GM21515 (cell line): ENCODE data around the gene PPP1R9B.

Experiments used
- ATAC-seq: cut with Tn5 transposase; IDR thresholded peaks from one replicate; pipeline ENCODE4 v1.9.1; 2021; ENCODE audit not compliant: unreplicated experiment

Gene PPP1R9B

DNA sequence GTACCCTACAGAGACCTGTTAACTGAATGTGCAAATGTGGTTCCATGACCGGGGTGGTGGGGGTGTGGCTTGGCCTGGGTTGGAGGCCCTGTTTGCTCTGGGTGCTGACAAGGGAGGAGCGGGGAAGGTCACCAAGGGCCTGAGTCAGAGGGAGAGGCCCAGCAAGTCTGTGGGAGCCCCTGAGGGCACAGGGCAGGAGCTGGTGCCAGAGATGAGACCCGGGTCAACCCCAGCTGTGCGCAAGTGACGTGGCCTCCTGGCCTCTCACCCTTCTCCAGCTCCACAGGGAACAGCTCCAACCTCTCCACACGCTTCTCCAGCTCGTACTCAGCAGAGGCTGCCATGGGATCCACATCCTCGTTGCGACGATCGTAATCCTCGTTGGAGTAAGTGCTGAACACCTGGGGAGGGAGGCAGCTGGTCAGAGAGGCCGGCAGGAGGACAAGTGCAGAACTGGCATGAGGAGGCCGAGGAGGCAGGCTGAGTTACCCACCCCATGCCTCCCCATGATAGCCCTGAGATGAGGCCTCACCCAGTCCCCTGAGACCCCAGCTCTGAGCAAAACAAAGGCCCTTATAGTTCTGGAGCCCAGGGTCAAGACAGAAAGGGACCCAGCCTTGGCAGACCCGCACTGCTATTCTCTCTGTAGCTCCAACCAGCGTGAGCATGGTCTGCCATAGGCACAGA lies 5.5 kb downstream of the PPP1R9B start:
- no peak for ATAC-seq

DNA sequence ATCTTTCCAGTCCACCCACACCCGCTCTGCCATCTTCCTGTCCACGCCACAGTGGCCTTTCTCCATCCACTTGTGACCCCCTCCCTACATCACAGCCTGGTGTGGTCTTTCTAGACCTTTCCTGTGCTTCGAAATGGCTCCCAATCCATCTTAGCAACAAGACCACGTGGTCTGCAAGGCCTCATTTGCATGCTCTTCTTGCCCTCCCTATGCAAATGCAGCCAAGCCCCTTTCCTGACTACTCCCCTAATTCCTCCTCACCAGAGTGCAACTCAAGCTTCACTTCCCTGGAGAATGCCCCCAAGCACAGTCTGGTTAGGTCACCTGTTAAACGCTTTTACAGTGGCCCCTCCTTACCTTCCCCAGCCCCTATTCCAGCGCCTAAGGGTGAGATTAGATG lies 6.1 kb downstream of the PPP1R9B start:
- ATAC-seq, result no peak

DNA sequence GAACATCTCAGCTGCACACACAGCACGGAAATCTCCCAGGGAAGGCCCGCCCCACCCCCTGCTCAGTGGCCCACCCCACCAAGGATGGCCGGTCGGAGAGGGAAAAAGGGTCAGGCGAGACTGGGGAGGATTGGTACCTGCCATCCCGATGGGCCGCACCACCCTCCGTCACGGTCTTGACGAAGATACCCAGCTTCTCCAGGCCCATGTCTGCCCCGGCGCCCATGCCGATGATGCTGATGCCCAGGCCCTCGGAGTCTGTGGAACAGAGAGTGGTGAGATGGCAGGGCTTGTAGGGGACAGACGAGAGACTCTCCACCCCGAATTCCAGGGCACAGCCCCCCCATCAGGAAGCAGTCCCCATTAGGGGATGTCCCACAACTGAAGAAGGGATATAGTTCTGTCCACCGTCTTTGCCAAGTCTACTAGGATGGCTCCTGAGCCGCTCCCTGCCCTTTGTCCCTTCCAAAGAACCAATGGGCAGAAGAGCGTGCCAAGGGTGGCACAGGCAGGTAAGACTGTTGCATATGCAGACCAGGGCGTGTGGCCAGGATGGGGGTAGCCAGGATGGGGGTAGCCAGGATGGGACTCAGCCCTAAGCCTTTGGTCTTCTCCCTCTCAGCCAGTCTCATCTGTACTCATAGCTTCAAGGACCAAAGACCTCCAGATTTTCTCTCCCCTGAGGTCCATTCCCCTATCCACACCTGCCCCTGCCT lies 6.9 kb downstream of the PPP1R9B start:
- no peak for ATAC-seq

DNA sequence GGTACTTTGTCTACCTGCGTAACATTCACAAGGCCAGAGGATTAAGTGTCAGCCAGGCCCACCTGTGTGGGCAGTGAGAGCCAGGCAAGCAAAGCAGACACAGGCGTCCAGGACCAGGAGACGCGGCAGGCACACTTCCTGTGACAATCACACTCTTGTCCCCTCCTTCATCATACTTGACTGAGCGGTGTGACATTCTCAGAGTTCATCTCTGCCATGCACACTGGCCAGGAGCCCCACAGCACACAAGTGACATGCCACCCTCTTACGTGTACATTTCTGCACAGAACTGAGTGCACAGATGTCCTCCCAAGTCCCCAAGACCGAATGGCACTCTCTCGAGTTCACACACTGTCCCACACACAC lies 8.7 kb downstream of the PPP1R9B start:
- no peak for ATAC-seq

DNA sequence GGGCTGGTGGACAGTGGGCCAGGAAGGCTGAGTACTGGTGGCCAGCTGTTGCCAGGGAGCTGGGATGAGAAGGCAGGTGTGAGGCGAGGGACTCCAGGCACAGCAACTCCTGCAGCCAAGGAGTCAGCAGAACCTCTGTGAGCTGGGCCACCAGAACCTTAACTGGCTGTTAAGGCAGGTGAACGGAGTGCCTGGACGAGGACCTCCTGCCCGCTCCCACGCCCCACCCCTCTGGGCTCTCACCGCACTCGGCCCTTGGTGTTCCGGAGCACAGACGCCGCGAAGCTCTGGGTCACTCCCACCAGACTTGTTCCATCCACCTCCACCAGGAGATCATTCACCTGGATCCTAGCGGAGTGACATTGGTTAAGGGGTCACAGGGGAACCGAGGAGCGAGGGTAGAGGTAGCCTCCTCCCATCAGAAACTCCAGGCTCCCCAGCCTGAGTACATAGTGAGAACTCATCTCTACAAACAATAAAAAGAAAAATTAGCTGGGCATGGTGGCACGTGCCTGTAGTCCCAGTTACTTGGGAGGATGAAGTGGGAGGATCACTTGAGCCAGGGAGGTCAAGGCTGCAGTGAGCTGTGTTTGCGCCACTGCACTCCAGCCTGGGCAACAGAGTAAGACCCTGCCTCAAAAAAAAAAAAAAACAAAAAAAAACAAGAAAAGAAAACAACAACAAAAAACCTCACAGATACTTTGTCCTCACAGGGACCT lies 9.3 kb downstream of the PPP1R9B start:
- no peak for ATAC-seq

DNA sequence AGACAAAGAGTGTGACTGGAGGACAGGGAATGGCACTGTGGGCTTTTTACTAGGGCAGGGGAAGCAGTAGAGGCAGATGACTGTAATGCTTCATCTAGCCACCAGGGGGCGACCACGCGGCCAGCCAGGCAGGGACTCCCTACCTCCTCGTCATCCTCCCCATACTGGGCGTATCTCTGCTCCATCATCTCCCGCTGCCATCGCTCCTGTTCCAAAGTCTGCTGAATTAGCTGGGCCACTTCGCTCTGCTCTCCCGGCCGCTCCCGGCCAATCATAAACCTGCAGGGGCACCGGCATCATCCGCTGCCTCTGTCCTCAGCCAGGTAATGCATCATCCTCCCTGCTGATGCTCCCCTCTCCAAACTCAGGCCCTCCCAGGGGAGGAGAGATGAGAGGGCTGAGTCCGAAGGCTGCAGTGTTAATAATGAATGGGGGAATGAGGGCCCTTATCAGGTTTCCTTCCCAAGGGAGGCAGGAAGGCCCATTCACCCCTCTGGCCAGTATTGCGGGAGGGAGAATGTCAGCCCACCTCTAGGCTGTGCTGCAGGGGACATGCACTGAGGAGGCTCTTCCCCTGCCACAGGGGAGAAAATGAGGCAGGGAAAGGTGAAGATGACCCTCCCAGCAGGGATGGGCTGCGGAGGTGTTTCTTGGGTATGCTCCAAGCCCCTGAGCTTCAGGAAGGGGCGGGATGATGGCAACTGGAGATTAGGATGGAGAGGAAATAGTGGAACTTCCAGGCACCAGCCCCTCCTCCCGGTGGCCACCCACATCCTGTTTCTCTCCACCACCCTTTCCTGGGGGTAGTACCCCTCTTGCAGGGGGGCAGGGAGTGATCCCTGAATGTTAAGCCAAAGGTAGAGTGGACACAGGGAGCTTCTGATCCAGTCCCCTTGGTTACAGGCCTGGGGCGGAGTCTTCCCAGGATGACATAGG lies 10.3 kb downstream of the PPP1R9B start:
- no peak for ATAC-seq

DNA sequence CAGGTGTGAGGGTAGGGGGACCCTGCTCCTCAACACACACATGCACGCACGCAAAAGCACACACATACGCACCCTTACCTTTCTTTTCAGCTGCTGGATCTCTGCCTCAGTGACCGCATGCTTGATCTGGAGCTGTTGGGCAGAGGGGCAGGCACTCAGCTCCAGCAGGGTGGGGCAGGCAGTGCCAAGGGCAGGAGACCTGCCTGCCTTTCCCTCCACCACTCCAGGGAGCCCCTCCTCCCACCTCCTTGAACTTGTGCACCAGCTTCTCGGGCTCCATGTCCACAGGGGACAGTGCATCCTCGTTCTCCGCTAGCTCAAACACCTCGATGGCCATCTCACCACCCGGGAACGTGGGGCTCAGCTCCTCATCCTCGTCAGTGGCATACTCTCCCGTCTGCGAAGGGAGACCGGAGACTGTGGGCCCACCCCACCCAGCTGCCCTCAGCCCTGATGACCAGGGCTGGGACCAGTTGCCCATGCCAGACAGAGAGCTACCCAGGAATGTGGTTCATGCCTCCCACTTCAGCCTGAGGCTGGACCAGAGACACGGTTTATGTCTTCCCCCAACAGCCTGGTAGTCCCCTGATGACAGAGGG lies 11.2 kb downstream of the PPP1R9B start:
- no peak for ATAC-seq

DNA sequence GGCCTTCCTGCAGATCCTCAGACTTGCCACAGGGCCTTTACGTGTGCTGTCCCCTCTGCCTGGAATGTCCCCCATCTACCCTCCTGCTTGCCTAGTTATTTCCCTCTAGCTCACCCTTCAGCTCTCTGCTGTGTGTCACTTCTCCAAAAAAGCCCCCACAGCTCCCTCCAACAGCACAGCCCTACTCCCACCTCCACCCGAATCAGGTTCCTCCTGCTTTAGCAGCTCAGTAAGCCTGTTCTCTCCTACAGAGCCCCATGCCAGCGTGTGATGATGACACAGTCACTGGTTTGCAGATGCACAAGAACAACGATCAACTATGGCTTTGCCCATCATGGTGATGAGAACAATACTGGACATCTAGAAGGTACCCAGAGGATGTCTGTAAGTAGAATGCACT lies 13.4 kb downstream of the PPP1R9B start:
- no peak for ATAC-seq

DNA sequence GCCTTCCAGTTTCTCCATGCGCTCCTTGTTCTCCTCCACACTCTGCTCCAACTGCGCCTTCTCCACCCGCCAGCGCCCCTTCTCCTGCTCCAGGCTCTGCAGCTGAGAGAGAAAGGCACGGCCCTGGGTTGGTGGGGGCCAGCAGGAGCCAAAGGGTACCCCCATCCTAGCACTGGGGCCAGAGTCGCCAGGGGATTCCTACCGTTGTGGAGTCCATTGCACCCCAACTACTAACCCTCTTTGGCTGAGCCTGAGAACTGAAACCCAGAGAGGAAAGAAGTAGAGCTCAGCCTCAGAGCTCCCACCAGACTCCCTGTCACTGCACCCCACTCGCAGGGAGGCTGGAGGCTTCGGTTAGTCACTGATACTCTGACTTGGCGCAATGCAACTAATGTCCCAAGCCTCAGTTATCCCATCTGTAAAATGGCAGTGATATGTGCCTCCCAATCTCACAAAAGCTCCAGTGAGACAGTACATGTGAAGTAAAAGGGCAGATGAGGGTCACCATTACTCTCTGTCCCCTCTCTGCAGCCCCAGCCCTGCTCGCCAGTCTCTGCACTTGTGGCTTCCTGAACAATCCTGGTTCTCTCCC lies 14.3 kb downstream of the PPP1R9B start:
- no peak for ATAC-seq

DNA sequence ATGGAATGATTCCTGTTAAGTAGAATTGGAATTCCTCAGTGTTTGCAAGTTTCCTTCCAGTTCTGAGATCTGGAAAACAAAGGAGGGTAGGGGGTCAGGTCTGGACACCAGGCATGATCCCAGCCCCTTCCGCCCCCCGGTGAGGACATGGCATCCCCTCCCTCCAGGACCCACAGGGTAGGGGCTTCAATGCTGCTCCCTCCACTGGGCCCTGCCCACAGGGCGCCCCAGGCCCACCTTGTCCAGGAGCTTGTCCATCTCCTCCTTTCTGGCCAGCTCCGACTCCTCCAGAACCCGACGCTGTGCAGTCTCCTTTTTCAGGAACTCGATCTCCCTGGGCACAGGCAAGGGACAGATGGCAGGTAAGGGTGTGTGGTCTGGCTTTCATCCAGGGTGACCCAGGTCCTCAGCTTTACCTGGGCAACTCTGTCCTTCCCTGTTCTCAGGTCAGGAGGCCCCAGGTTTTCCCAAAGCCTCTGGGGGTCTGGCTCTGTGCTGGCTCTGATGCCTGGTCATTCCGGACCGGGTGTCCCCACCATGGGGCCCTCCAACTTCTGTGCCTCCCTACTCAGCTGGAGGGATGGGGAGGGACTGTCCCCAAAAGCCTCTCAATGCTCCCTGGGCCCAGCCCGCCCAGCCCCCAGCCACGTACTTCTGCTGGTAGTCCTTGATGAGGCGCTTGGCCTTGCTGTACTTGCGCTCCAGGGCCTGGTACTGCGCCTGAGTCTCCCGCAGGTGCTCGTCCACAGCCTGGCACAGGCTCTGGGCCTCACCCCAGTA lies 15.0 kb downstream of the PPP1R9B start:
- ATAC-seq, result no peak

DNA sequence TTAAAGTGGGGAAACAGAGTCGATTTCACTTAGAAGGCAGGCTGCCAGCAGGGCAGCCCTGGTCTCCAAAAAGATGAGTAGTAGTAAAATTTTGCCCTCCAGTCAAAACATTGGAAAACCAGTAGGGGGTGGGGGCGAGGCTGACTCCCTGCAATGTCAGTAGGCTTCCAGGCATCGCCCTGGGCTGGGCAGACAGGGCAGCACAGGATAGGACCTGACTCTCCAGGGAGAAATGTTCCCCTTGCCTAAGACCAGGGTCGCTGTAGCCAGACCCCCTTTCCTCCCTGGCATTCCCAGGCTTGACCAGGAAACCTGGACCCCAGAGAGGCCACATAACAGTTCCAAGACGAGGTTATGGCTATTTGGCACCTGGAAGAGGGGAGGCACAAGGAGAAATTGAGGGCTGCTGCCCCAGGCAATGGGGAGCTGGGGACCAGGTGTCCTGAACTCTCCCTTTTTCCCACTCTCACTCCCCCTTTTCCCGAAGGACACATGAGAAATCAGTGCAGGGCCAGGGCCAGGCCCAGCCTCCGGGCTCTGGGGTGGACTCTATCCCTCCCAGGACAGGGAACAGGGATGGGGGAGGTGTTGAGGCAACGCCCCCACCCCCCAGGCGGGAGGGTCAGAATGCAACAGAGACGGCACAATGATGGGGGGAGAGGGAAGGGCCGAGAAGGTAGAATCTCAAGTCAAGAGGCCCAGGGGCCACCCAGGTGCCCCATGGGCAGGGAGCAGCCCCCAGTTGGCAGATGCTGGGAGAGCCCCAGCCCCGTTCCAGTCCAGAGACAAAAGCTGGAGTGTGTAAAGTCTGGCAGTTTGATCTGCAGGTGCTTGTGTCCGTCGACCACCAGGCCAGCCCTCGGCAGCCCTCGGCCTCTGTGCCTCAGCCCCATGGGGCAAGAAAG lies 16.0 kb downstream of the PPP1R9B start:
- ATAC-seq, result no peak

DNA sequence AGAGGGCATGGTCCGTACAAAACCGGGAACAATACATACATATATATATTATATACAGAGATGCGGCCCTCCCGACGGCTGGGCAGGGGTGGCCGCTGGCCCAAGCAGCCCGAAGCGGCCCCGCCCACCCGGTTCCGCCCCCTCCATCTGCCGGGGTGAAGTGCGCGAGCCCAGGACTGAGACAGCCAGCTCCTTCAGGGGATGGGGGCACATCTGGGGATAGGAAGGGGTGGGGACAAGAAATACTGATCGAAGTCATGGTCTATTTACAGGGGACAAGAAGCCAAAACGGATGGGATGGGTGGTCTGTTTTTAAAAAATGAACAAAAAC lies 16.7 kb downstream of the PPP1R9B start:
- no peak for ATAC-seq

DNA sequence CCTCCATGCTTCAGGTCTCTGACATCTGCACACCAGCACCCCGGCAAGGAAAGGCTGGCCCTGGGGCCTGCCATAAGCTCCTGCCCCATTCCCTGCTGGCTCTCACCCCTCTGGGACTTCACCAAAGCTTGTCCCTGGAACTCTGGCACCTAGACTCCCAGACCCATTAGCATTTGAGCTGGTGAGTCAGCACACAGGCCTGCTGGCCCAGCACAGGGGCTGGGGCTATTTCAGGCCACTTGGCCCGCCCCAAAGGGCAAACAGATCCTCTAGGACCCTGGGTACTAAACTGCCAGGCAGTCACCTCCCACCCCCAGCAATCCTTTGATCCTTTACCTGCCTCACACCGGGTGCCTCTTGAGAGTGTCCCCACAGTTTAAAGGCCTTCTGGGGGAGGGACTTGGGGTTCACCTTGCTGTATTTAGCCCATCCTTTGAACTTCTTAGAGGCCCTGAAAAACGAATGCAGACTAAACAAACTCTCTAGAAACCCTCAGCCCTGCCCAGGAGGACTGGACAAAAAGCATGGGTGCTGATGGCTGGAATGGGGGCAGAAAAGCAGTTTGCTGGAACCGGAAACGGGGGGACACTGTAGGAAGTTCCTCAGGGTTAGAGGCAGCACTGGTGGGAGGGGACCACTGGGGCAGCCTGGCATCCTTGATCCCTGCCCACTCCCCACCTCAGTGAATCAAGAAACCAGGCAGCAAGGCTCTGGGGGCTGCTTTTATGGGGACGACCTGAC lies 17.3 kb downstream of the PPP1R9B start:
- ATAC-seq, result no peak

DNA sequence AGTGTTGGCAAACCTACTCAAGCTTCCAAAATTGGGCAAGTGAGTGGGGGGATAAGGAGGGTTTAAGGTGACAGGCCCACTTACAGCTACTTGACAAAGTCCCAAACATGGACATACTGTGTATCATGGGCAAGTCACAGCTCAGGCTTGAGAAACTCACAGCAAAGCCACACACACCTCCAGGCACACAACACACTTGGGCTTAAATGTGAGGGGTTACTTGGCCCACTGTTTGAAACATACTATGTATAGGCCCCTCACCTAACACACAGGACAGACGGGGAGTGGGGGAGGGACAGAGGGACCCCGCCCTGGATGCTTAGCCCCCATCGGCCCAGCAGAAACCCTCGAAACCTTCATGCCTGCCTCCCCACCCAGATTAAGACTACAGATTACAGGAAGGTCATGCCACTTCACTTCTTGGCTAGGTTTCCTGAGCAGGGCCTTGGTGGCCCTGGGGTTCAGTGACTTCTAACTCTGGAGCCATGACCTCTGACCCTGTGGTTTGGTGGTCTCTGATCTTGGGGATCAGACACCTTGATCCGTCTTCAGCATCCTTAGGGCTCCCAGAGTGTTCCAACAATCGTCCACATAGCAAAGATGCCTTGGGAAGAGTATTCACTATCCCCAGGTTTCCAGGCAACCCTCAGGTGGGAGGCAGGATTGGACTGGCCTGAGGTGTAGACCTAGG lies 18.2 kb downstream of the PPP1R9B start:
- ATAC-seq, result no peak

DNA sequence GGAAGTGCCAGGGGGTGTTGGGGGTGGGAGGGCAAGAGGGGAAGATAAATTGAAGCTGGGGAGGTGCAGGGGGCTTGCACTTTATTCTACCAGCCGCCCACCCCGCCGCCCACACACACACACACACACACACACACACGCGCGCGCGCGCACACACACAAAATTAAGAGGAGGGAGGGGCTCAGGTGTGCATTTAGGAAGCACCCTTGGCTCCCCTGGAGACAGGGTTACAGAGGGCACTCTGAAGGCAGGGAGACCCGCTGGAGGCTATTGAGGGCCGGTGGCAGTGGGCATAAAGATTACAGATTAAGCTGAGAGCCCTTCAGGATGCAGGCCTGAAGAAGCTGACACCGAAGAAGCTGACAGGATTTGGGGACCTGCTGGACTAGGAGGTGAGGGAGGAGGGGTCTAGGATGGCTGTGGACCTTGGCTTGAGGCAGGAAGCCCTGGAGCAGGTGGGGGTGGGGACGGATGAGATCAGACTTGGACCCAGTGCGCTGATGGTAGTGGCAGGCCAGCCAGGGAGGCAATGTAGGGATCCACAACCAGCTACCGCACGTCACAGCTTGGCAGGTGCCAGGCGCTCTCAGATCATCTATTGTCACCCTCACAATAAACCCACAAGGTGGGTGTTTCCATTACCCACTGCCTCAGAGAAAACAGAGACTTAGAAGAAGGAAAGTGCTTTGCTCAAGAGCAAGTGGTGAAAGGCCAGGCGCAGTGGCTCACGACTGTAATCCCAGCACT lies 19.7 kb downstream of the PPP1R9B start:
- no peak for ATAC-seq

DNA sequence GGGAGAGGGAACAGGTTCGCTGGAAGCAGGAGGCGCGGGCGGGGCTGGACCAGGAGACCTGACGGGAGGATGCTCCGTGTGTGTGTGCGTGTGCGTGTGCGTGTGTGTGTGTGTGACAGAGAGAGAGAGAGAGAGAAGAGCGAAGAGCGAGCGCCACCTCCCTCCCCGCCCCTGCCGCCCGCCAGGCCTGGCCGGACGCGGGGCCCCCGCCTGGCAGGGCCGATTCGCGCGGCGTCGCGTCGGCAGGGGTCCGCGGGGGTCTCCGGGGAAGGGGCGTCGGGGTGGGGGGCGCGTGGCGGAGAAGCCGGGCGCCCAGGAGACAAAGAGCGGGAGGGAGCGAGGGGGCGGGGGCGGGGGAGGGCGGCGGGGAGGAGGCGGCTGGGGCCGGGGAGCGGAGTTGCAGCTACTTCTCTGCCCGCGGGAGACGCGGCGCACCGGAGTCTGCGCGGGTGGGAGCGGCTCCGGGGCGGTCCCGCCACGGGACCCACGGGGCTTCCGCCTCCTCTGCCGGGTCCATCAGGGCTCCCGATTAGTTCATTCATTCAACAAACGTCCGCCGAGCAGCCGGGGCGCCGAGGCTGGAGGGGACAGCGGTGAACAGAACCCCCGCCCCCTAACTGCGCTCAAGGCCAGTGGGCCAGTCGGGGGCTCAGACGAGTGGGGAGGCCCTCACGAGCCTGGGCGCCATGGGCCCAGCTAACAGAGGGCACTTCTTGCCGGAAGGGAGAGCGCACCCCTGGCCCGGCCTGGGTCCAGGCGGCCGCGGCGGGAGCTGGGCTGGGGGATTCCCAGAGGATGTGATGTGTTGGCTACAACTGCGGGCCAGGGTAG lies 20.5 kb downstream of the PPP1R9B start, which contains the start of gene SAMD14:
Gene SAMD14 (minus strand): TSS at position 433 of the 831 bp plus-strand sequence. CDS start 5,201 bp downstream, outside the sequence.
- no peak for ATAC-seq
